Coronary artery (tissue), 2 donors: ENCODE data around the gene MTCL3.

Experiments used
- DNase-seq: peaks from one replicate; pipeline ENCODE4 v3.0.0-alpha.2; 2017; ENCODE audit warnings: low spot score
- H3K27ac ChIP-seq, 2 donors: fragments of 200-600 bp; sonication (generic); one replicate each; pipeline ENCODE4 v1.5.1; 2016 to 2019
- H3K4me3 ChIP-seq: fragments of 200-600 bp; sonication (generic); 2 replicates; pipeline ENCODE4 v1.5.1; 2016; ENCODE audit warnings: mild to moderate bottlenecking, moderate library complexity
- TF ChIP-seq, protein P1 (sequence below): fragments of 200-600 bp; sonication (generic); IDR thresholded peaks from one replicate; pipeline ENCODE4 v1.5.1; 2019; ENCODE audit warnings: antibody characterized with exemption

The MTCL3 gene

DNA sequence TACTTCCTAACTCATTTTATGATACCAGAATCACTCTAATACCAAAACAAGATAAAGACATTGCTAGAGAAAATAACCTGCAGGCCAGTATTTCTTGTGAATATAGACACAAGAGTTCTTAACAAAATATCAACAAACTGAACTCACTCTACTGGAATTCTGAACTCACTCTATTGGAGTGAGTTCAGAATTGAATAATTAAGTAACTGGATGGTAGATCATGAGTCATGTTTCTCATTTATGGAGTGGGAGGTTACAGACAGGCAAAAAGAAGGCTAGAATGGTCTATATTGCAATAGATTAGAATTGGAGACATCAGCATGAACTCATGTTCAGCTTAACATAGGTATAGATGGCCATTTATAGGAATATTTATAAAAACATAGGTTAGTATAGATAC, 31.3 kb upstream of the MTCL3 start:
- TF ChIP-seq, protein P1, sequence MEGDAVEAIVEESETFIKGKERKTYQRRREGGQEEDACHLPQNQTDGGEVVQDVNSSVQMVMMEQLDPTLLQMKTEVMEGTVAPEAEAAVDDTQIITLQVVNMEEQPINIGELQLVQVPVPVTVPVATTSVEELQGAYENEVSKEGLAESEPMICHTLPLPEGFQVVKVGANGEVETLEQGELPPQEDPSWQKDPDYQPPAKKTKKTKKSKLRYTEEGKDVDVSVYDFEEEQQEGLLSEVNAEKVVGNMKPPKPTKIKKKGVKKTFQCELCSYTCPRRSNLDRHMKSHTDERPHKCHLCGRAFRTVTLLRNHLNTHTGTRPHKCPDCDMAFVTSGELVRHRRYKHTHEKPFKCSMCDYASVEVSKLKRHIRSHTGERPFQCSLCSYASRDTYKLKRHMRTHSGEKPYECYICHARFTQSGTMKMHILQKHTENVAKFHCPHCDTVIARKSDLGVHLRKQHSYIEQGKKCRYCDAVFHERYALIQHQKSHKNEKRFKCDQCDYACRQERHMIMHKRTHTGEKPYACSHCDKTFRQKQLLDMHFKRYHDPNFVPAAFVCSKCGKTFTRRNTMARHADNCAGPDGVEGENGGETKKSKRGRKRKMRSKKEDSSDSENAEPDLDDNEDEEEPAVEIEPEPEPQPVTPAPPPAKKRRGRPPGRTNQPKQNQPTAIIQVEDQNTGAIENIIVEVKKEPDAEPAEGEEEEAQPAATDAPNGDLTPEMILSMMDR, result no peak
- no peak for DNase-seq
- no peak overlapping the region for H3K4me3 ChIP-seq
- no peak overlapping the region for H3K27ac ChIP-seq

DNA sequence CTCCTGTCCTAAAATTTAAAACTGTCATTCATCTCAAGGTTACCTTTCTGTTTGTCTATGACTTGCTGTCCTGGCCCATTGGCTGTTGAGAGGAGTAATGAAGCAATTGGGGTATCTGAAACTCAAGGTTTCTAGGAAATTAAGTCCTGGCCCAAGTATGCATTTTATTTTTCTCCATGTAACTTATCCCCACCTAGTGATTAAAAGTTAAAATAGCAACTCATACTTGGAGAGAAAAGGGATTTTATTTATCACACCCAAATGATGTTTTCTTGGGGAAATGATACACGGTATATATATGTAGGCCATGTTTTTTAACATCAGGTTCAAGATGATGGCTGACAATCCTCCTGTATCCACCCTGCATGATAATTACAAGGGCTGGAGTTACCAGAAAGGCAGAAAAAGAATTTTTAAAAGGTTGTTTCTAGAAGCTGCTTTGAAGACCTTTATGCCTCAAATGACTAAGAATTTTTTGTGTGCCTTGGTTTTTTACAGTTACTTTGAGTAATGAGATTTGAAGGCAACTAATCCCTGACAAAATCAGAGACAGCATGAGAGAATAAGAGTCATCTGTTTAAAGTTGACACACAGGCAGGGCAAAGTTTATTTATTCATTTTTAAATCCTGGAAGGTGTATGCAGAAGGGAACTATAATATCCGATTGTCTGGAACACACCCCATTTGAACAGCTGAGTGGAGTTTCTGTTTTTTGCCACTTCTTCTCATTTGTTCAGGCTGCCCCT, 28.9 kb upstream of the MTCL3 start:
- DNase-seq, result no peak
- TF ChIP-seq, protein P1, result no peak
- H3K27ac ChIP-seq, result no peak overlapping the region
- no peak overlapping the region for H3K4me3 ChIP-seq

DNA sequence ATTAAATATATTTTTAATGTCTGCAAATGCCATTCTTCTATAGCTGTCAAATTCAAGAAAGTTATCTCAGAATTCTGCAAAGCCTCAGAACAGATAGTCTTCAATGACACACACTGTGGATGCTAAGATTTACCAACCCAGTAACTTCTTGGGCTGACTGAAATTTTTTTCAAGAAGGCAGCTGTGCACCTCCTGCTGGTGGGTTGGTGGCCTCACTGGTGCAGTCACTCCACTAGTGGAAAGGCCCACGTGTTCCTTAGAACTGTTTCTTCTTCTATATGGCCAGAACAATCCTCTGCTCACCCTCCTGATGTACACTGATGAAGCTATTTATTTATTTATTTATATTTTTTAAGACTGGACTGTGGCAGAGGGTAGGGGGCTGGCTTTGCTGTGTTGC, 28.1 kb upstream of the MTCL3 start:
- TF ChIP-seq, protein P1, result no peak
- H3K27ac ChIP-seq, result no peak overlapping the region
- DNase-seq, result no peak
- H3K4me3 ChIP-seq, result no peak overlapping the region

DNA sequence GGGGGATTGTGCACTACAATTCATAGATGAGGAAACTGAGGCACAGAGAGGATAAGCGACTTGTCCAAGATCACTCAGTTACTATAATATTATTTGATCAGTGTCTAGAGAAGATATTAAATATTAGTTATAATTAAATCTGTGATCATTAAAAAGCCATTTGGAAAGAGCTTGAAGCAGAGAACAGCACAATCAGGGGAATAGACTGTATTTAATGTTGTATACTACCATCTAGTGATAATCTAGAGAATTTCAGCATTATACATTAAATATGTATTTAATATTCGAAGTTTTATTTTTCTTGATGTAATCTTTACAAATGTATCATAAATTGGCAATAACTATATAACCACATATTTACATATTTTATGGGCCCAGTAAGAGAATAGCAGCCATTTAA, 20.1 kb upstream of the MTCL3 start:
- TF ChIP-seq, protein P1, result no peak
- DNase-seq, result no peak
- Histone ChIP-seq H3K4me3 (no peak overlapping the region), H3K27ac (no peak overlapping the region)

DNA sequence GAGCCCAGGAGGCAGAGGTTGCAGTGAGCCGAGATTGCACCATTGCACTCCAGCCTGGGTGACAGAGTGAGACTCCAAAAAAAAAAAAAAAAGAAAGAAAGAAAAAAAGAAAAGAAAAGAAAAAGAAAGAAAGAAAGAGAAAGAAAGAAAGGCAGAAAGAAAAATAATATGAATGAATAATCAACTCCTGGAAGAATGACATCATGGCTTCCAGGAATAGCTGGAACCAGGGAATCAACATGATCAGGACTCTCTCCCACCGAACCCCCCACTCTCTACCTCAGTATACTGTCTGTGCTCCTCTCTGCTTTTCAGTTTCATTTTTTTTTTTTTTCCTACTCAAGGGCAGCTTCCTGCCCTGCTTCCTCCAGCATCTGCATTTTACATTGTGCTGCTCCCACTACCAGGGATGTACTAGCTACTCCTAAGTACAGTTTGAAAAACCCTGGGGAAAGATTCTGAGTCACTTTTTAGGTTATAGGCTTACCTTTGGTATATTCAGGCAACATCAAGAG, 19.7 kb upstream of the MTCL3 start:
- TF ChIP-seq, protein P1, result no peak
- H3K27ac ChIP-seq, result no peak overlapping the region
- no peak overlapping the region for H3K4me3 ChIP-seq
- no peak for DNase-seq

DNA sequence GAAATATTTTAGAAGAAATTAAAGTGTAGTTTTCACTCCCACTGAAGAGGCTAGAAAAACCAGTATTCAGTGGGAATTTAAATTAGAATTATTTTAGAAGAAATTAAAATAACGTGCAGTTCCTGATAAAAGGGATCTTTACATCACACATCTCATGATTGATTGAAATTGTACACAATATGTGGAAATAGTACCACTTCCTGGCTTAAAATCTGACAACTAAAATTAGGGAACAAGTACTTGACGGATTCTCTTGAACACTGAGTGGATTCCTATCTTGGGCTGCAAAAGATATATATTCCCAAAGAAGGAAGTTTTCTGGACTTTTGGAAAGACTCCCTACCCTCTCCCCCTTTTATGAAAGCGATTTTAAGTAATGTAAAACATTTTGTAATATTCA, 14.6 kb upstream of the MTCL3 start:
- H3K4me3 ChIP-seq, result no peak overlapping the region
- TF ChIP-seq, protein P1, result no peak
- no peak overlapping the region for H3K27ac ChIP-seq
- DNase-seq, result no peak

DNA sequence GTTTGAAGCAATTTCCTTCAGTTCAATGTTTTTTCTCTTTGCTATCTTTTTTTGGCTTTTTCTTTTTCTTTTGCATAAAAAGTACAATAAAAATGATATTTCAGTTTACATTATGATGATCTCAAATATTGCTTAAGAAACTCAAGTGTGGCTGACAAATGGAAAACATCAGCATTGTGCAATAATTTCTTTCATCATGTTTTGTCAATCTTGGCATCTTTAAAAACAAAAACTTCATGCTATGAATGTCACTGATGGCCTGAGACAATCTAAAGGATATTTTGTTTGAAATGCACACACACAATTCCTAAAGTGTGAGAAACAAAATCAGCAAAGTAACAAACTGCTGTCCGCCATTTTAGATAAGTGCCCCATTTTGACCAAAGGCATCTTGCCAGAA, 13.9 kb upstream of the MTCL3 start:
- Histone ChIP-seq H3K27ac (no peak overlapping the region), H3K4me3 (no peak overlapping the region)
- TF ChIP-seq, protein P1, result no peak
- DNase-seq, result no peak
